ENCODE data around the gene WDFY3.

- no peak for TF ChIP-seq CTCF (IDR thresholded peaks at IDR 0.05)
- no peak for TF ChIP-seq POLR2A (IDR thresholded peaks at IDR 0.05)
- no peak for TF ChIP-seq POLR2AphosphoS5 (IDR thresholded peaks at IDR 0.05)
Observed at GRCh38 chr4:84907145-84907544, 59.3 kb downstream of the WDFY3 start.

All from sigmoid colon (tissue), 4 donors.